GM23248 (cell line): ENCODE data around the gene SHMT2. TPM values are rescaled to one million over a fixed set of nuclear protein-coding genes. Genes with fewer than 3 reads are reported as not detected.

Experiments
- DNase-seq: peaks from one replicate; pipeline ENCODE4 v3.0.0-alpha.2; 2015
- H2AFZ ChIP-seq: fragments of 200-600 bp; sonication (generic); 2 replicates; pipeline ENCODE4 v1.6.1; 2016; ENCODE audit warnings: antibody characterized with exemption
- H3F3A ChIP-seq: fragments of 200-600 bp; sonication (generic); 2 replicates; pipeline ENCODE4 v1.6.1; 2016; ENCODE audit warnings: mild to moderate bottlenecking, antibody characterized with exemption, mixed run types; ENCODE audit not compliant: insufficient read depth
- H3K27ac ChIP-seq: fragments of 200-600 bp; sonication (generic); 2 replicates; pipeline ENCODE4 v1.5.1; 2016; ENCODE audit warnings: mild to moderate bottlenecking
- H3K27me3 ChIP-seq: fragments of 200-600 bp; sonication (generic); replicated peaks from 2 replicates; pipeline ENCODE4 v1.6.1; 2016; ENCODE audit warnings: mild to moderate bottlenecking; ENCODE audit not compliant: insufficient read depth
- H3K36me3 ChIP-seq: fragments of 200-600 bp; sonication (generic); 2 replicates; pipeline ENCODE4 v1.6.1; 2016; ENCODE audit warnings: low read depth, mild to moderate bottlenecking
- H3K4me1 ChIP-seq: fragments of 200-600 bp; sonication (generic); 2 replicates; pipeline ENCODE4 v1.6.1; 2016; ENCODE audit warnings: mild to moderate bottlenecking; ENCODE audit not compliant: insufficient read depth
- H3K4me2 ChIP-seq: fragments of 200-600 bp; sonication (generic); one replicate; pipeline ENCODE4 v1.6.1; 2016; ENCODE audit warnings: mild to moderate bottlenecking; ENCODE audit not compliant: unreplicated experiment
- H3K4me3 ChIP-seq: fragments of 200-600 bp; sonication (generic); 2 replicates; pipeline ENCODE4 v1.5.1; 2016; ENCODE audit warnings: mild to moderate bottlenecking
- H3K79me2 ChIP-seq: fragments of 200-600 bp; sonication (generic); 2 replicates; pipeline ENCODE4 v1.6.1; 2016; ENCODE audit warnings: mild to moderate bottlenecking; ENCODE audit not compliant: insufficient read depth
- H3K9ac ChIP-seq: fragments of 200-600 bp; sonication (generic); 2 replicates; pipeline ENCODE4 v1.6.1; 2016; ENCODE audit warnings: mild to moderate bottlenecking
- H3K9me2 ChIP-seq: fragments of 200-600 bp; sonication (generic); 2 replicates; pipeline ENCODE4 v1.6.1; 2016; ENCODE audit warnings: mixed run types, mild to moderate bottlenecking, moderate library complexity; ENCODE audit not compliant: insufficient read depth
- H3K9me3 ChIP-seq: fragments of 200-600 bp; sonication (generic); one replicate; pipeline ENCODE4 v1.6.1; 2017; ENCODE audit warnings: low read depth
- H4K20me1 ChIP-seq: fragments of 200-600 bp; sonication (generic); 2 replicates; pipeline ENCODE4 v1.6.0; 2016; ENCODE audit not compliant: insufficient read depth
- EZH2 ChIP-seq: fragments of 200-600 bp; sonication (generic); IDR thresholded peaks from 2 replicates; pipeline ENCODE4 v1.6.1; 2018; ENCODE audit warnings: antibody characterized with exemption, mild to moderate bottlenecking; ENCODE audit not compliant: insufficient read depth, poor library complexity, severe bottlenecking
- EZH2phosphoT487 ChIP-seq: fragments of 200-600 bp; sonication (generic); IDR thresholded peaks from 2 replicates; pipeline ENCODE4 v1.6.1; 2018; ENCODE audit warnings: antibody characterized with exemption, moderate library complexity, mild to moderate bottlenecking, low read depth; ENCODE audit not compliant: insufficient read depth
- WGBS, 2 experiments: methylation state at CpG; one replicate each; pipeline ENCODE4 v1.1.6; 2015 to 2017; ENCODE audit warnings: low lambda C conversion rate in 2 of 2, low coverage in 1 of 2; ENCODE audit errors: missing lambda C conversion rate in 2 of 2; 5-methylcytosine and 5-hydroxymethylcytosine counted together
- in situ Hi-C: fragments of 300-500 bp; cut with MboI; formaldehyde crosslinking; loops from 2 replicates; pipeline ENCODE4 v1.15.0; 2020
- polyA plus RNA-seq: library from polyadenylated mRNA; unstranded; fragments of >200 nt; fragmentation: Nextera tagmentation; extraction: Ambion mirVana; gene quantifications from 2 replicates; pipeline ENCODE4 v1.2.1, GENCODE V29; 2016
- total RNA-seq: library from RNA; depleted of rRNA; stranded (reverse); fragments of >200 nt; shearing (Covaris generic); gene quantifications from 2 replicates; pipeline ENCODE4 v1.2.3, GENCODE V29; 2014

Gene SHMT2
- total and polyA plus RNA-seq, 2 experiments from 2014 or later, result 184 to 341 TPM

DNA sequence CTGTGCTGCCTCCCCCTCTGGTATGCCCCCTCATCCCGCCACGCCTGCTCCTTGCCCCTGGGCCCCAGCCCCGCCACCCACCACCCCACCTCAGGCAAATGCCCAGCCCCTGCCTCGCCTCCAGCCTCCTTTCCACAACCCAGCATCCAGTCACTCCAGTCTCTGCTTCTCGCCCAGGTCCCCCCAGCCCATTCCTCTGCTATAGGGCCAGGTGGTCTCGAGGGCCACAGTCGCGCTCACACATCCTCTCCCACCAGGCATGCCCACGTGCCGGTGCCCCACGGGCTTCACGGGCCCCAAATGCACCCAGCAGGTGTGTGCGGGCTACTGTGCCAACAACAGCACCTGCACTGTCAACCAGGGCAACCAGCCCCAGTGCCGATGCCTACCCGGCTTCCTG, 19.1 kb upstream of the SHMT2 start:
- no peak for DNase-seq
- no peaks in the 10 kb centered on the region for H3K79me2 ChIP-seq
- peaks cover 82% of the 10 kb centered on the region for H3F3A ChIP-seq
- H3K4me3 ChIP-seq, result no peak overlapping the region
- no peak overlapping the region for H3K27ac ChIP-seq
- in situ Hi-C loops, result no loop called here
- H3K27me3 ChIP-seq, result no peaks in the 10 kb centered on the region
- 92 to 96% methylated on average over 12 to 15 of the region's 15 CpGs for WGBS, 2 experiments
- H3K9me2 ChIP-seq, result no peaks in the 10 kb centered on the region
- H3K4me2 ChIP-seq, result no peak overlapping the region
- no peaks in the 10 kb centered on the region for H4K20me1 ChIP-seq
- H3K36me3 ChIP-seq, result peaks cover 35% of the 10 kb centered on the region
- no peak overlapping the region for H2AFZ ChIP-seq
- no peak for TF ChIP-seq EZH2
- no peak for TF ChIP-seq EZH2phosphoT487
- H3K9ac ChIP-seq, result no peak overlapping the region
- no peaks in the 10 kb centered on the region for H3K4me1 ChIP-seq
- no peaks in the 10 kb centered on the region for H3K9me3 ChIP-seq

DNA sequence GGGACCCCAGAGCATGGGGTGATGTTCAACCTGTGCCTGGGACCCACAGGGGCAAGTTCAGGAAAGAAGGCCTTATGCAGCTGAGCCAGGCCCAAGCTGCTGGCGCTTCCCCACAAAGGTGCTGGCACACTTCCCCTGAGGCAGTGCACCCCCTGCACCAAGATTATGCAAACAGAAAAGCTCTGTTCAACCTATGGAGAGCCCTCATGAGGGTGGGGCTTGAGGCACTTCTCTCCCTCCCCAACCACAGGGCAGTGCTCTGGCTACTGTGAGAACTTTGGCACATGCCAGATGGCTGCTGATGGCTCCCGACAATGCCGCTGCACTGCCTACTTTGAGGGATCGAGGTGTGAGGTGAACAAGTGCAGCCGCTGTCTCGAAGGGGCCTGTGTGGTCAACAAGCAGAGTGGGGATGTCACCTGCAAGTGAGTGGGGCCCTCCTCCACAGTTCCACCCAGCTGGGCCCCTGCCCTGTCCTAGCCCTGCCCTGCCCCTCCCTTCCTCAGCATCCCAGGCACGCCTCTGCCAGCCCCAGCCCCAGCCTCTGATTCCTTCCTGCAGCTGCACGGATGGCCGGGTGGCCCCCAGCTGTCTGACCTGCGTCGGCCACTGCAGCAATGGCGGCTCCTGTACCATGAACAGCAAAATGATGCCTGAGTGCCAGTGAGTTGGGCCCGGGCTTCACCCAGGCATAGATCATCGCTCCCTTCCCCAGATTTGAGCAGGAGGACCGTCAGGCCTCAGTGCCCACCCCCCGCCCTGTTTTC, 18.4 kb upstream of the SHMT2 start:
- H3K4me3 ChIP-seq, result no peak overlapping the region
- no peaks in the 10 kb centered on the region for H4K20me1 ChIP-seq
- no peaks in the 10 kb centered on the region for H3K4me1 ChIP-seq
- no peaks in the 10 kb centered on the region for H3K9me2 ChIP-seq
- TF ChIP-seq EZH2phosphoT487 (no peak), EZH2 (no peak)
- no peak for DNase-seq
- WGBS, 2 experiments, result 81 to 85% methylated on average over 15 to 16 of the region's 16 CpGs
- H3K36me3 ChIP-seq, result peaks cover 31% of the 10 kb centered on the region
- no peak overlapping the region for H3K27ac ChIP-seq
- H3K79me2 ChIP-seq, result no peaks in the 10 kb centered on the region
- no peaks in the 10 kb centered on the region for H3K9me3 ChIP-seq
- no peak overlapping the region for H3K4me2 ChIP-seq
- H3K27me3 ChIP-seq, result no peaks in the 10 kb centered on the region
- H3K9ac ChIP-seq, result no peak overlapping the region
- H2AFZ ChIP-seq, result no peak overlapping the region
- H3F3A ChIP-seq, result peaks cover 83% of the 10 kb centered on the region
- in situ Hi-C loops, result no loop called here

DNA sequence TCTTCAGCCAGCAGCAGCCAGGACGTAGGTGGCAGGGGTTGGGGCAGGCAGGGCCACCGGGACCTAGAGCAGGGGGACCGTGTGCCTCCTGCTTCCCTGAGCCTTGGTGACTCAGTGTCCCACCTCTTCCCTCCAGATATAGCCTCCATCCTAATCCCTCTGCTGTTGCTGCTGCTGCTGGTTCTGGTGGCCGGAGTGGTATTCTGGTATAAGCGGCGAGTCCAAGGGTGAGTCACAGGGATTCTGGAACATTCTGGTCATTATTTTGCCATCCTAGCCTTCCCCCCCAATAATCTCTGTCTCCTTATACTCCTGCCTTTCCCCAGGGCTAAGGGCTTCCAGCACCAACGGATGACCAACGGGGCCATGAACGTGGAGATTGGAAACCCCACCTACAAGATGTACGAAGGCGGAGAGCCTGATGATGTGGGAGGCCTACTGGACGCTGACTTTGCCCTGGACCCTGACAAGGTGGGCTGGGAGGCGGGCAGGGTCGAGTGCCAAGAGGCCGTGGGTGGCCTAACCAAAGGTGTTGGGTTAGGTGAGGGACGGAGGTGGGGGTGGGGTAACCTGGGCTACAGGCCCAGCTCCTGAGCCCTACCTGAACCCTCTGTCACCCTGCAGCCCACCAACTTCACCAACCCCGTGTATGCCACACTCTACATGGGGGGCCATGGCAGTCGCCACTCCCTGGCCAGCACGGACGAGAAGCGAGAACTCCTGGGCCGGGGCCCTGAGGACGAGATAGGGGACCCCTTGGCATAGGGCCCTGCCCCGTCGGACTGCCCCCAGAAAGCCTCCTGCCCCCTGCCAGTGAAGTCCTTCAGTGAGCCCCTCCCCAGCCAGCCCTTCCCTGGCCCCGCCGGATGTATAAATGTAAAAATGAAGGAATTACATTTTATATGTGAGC, 17.5 kb upstream of the SHMT2 start:
- Histone ChIP-seq H3K4me1 (no peaks in the 10 kb centered on the region), H3K36me3 (peaks cover 24% of the 10 kb centered on the region; the same call in 1 of the 2 replicates), H2AFZ (no peak overlapping the region), H4K20me1 (no peaks in the 10 kb centered on the region), H3K27me3 (no peaks in the 10 kb centered on the region), H3K4me3 (no peak overlapping the region), H3K79me2 (no peaks in the 10 kb centered on the region), H3K27ac (no peak overlapping the region), H3K9ac (no peak overlapping the region), H3K9me2 (no peaks in the 10 kb centered on the region), H3K9me3 (no peaks in the 10 kb centered on the region), H3K4me2 (no peak overlapping the region), H3F3A (peaks cover 74% of the 10 kb centered on the region)
- in situ Hi-C loops, result no loop called here
- WGBS, 2 experiments, result 81 to 83% methylated on average over 20 to 27 of the region's 27 CpGs
- DNase-seq, result peak; percentile 44
- TF ChIP-seq EZH2, result no peak
- TF ChIP-seq EZH2phosphoT487, result no peak

DNA sequence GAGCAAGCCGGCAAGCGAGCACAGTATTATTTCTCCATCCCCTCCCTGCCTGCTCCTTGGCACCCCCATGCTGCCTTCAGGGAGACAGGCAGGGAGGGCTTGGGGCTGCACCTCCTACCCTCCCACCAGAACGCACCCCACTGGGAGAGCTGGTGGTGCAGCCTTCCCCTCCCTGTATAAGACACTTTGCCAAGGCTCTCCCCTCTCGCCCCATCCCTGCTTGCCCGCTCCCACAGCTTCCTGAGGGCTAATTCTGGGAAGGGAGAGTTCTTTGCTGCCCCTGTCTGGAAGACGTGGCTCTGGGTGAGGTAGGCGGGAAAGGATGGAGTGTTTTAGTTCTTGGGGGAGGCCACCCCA, 16.8 kb upstream of the SHMT2 start:
- TF ChIP-seq EZH2phosphoT487, result no peak
- no peaks in the 10 kb centered on the region for H3K27me3 ChIP-seq
- in situ Hi-C loops, result no loop called here
- H3K27ac ChIP-seq, result no peak overlapping the region
- H4K20me1 ChIP-seq, result no peaks in the 10 kb centered on the region
- WGBS, 2 experiments, result 83 to 85% methylated on average over 7 of the region's 7 CpGs
- no peaks in the 10 kb centered on the region for H3K4me1 ChIP-seq
- H3K36me3 ChIP-seq, result peaks cover 20% of the 10 kb centered on the region; the same call in 1 of the 2 replicates
- H3K4me2 ChIP-seq, result no peak overlapping the region
- H3K9me2 ChIP-seq, result no peaks in the 10 kb centered on the region
- no peak overlapping the region for H3K4me3 ChIP-seq
- peaks cover 70% of the 10 kb centered on the region for H3F3A ChIP-seq
- H3K9me3 ChIP-seq, result no peaks in the 10 kb centered on the region
- no peak overlapping the region for H2AFZ ChIP-seq
- no peaks in the 10 kb centered on the region for H3K79me2 ChIP-seq
- DNase-seq, result no peak
- H3K9ac ChIP-seq, result no peak overlapping the region
